GM21737 (cell line): ENCODE data around the gene TMEM184B.

Experiments used
- ATAC-seq: cut with Tn5 transposase; IDR thresholded peaks from one replicate; pipeline ENCODE4 v1.9.1; 2021; ENCODE audit warnings: mild to moderate bottlenecking, moderate library complexity; ENCODE audit not compliant: unreplicated experiment

The TMEM184B gene

DNA sequence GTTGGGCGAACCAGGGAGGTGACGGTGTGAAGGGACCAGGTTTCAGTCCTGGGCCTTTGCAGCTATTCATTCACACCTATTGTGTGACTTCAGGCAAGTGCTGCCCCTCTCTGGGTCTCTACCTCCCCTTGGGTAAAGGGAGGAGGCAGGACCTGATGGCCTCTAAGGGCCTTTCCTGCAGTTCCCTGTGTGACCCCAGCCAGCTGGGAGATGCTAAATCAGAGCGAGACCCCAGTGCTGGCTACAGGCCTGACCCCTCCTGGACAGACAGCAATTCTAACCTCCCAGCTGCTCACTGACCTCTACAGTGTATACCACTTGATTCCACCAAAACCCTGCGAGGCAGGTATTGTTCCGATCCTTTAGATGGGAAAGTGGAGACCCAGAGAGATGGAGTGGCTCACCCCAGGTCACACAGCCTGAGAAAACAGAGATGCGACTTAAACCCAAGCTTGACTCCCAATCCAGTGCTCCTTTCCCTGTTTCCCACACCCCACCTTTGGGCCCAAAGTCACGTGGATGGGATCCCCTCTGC is 64.8 kb downstream of the TMEM184B start:
- no peak for ATAC-seq

DNA sequence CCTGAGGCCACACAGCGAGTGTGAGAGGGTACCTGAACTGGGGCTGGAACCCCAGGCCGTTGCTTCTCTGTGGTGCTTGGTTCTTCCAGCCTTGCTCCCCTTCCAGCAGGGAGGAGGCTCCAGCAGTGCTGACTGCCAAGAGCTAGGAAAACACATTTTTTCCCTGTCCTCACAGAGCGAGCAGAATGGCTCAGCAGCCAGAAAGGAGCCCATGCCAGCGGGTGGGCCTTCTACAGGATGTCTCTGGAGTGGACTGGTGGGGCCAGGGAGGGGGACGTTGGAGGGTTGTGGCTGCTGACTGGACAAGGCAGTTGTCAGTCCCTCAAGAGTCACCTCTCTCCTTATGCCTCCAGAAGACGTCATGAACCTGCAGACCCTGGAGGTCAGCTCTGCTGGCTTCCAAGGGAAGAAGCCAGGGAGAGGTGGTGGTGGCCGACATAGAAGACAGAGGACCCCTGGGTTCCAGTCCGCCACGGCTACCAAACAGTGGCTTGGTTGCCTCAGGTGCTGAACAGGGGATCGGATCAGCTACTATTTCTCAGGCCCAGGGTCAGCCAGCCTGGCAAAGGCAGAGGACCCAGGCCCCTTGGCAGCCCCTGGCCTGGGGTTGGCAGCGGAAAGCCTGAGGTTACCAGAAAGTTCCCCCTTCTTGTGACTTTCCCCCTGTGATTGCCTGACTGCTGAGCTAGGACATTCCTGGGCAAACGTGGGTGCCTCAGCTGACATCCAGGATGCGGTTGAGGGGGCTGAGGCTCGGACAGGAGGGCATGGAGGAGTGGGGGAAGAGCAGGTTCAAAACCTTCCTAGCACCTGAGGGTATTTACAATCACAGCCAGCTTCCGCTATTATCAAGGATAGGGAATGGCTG is 67.3 kb downstream of the TMEM184B start:
- ATAC-seq: no peak

DNA sequence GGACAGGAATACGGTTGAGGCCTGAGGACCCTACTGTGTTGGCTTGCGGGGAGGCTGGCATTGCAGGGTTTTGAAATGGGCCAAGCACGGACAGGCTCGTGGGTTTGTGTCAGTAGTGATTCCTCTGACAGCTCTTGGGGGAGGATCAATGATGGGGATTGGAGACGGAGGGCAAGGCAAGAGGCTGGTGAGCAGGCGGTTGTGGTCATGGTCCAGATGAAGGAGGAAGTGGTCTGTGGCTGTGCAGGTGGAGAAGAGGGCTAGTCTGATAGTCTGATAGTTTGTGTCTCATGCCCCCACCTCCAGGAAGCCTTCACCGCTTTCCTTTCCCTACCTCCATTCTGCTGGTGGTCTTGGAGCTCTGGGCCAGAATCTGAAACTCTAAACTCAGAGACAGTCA is 68.0 kb downstream of the TMEM184B start:
- ATAC-seq: no peak

DNA sequence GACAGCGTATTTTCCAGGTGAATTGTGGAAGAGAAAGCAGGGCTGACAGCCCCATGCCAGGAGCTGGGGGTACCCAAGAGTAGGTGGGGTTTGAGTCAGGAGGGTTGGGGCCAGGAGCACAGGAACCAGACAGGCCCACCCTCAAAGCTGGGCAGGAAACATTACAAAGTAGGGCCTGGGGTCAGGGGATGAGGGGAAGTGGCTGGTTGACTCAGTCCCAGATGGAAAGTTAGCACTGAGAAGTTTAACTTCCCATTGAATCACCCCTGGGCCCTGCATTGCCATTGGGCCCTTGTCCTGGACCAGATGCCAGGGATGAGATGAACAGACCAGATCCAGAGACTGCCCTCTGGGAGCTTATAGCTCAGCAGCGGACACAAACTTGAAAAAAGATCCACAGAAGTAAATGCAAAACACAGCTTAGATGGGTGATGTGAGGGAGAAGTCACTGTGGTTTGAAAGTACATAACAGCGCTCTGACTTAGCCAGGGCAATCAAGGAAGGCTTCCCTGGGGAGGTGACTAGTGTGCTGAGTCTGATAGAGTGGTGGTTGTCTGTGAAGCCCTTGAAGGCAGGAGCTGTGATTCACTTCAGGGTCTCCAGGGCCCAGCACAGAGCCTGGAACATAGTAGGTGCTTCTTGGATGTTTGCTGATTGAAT is 68.8 kb downstream of the TMEM184B start:
- ATAC-seq: no peak

DNA sequence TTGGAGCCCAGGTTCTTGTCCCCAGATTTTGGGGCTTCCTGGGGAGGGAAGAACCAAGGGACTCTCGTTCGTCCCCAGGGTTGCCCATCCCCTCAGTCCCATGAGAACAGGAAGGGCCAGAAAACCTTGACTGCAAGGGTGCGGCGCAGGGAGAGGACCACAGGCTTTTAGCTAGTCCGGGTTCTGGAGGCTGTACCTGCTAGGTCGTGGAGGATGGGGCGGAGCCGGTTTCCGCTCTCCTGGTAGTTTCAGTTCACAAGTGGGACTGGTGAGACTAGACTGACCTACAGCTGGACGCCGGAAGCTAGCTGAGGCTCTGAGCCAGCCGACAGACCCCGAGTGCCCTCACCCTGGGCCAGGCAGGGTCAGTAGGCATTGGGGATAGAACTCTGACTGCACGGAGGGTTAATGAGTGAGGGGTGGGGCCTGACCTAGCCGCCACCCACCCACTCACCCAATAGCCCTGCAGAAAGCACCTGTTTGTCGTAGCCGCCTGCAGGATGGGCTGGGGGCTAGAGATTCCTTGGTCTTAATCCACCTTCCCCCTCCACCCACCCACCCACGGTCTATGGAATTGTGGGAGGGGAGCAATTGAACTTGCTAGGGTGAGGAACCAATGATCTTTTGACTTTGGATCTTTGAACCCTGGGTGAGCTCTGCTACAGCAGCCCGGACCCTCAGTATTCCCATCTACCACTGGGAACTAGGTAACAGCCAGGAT is 69.6 kb downstream of the TMEM184B start:
- no peak for ATAC-seq

DNA sequence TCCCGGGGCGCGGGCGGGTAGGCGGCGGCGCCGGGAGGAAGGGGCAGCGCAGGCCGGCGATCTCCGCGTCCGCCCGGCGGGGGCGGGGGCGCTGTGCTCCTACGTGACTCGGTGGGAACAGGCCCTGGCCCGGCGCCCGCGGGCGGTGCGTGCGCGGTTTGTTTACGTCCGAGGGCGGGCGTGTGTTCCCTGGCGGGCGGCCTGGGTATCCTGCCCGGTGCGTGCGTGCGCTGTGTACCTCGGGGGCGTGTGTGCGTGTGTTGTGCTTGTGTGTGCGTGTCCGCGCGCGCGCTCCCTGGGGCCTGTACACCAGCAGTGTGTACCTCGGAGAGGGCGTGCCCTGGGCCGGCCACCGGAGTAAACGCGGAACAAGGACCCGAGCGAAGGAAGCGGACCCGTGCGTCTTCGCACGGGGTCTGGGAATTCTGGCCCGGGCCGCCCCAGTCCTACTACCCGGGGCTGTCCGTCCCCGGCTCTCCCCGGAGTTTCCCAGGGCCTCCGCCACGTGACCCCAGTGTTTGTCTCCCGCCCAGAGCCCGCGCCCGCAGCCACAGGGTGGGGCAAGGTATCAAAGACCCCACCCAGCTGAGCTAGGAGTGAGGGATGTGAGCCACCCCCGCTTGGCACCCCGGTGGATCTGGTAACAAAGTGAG is 70.2 kb downstream of the TMEM184B start:
- peak; percentile 20 for ATAC-seq

DNA sequence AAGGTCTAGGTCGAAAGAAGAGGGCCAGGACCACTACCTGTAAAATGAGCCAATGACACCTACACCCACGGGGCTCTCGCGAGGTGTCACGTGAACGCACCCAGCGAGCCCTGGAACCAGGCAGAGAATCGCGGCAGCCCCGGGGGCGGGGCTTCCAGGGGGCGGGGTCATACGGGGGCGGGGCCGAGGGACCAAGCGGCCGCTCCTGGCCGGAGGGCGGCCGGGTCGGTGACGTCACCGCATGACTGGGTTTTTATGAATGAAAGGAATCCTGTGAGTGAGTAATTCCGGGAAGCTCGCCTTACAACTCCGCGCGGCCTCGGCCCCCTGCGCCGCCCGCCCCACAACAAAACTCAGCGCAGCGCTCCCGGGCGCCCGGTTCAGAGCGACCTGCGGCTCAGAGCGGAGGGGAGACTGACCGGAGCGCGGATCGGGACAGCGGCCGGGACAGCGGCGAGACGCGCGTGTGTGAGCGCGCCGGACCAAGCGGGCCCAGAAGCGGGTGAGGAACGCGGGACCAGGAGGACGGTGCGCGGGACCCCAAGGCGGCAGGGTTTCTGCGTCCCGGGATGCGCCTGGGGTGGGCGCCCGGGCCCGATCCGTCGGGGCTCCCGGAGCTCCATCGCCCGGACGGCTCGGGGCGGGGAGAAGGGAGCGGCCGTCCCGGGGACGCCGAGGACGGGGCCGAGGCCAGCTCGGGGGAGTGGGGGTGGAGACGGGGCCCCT is 70.9 kb downstream of the TMEM184B start, which contains the start of gene MAFF:
MAFF (plus strand) TSS at position 284 of the 726 bp plus-strand sequence. CDS start 11,860 bp downstream, outside the sequence.
- peak; percentile 49 for ATAC-seq

DNA sequence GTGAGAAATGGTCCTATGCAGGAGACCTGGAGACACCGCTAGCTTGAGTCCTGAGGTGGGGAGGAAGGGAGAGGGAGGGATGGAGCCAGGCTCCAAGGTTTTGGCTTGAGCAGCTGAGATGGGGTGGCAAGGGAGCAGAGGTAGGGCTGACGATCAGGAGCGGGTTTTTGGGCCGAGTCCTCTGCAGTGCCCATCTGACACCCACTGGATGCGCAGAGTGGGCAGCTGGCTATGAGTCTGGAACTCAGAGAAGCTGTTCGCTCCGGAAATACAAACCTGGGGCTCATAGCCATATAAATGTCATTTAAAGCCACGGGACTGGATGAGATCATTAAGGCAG is 71.5 kb downstream of the TMEM184B start:
- no peak for ATAC-seq

DNA sequence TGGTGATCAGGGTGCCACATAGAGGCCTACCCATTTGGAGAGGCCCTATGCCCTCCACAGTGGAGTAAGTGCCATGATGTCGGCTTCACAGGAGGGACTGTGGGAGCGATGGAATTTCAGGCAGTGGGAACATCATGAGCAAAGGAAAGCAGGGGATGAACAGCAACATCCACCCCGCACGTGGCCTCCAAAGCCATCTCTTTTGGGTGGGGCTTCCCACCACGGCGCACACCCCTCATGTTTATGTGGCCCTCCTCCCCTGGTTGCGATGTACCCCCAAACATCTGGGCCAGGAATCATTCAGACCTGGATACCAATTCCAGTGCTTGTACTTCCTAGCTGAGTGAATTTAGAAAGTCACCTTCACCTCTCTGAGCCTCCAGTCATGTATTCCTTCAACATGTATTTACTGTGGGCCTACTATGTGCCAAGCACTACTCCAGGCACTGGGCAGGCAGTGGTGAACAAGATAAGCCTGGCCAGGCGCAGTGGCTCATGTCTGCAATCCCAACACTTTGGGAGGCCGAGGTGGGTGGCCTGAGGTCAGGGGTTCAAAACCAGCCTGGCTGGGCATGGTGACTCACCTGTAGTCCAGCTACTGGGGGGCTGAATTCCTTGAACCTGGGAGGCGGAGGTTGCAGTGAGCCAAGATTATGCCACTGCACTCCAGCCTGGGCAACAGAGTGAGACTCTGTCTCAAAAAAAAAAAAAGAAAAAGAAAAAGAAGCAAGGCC is 72.8 kb downstream of the TMEM184B start:
- ATAC-seq: no peak

DNA sequence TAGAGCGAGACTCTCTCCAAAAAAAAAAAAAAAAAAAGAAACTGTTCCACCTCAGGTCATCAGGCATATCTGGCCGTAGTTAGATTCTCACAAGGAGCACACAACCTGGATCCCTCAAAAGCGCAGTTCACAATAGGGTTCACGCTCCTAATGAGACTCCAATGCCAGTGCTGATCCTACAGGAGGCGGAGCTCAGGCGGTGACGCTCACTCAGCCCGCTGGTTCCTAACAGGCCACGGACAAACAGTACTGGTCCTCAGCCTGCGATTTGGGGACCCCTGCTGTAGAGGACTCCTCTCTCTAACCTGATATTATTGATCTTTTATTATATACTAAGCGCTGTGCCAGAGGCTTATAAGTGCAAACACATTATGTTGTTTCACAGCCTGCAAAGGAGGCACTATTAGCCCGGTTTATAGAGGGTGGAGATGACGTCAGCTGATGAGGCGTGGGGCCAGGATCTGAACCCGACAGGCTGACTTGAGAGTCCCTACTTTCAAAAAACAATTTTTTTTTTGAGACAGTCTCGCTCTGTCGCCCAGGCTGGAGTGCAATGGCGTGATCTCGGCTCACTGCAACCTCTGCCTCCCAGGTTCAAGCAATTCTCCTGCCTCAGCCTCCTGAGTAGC is 75.9 kb downstream of the TMEM184B start:
- no peak for ATAC-seq

DNA sequence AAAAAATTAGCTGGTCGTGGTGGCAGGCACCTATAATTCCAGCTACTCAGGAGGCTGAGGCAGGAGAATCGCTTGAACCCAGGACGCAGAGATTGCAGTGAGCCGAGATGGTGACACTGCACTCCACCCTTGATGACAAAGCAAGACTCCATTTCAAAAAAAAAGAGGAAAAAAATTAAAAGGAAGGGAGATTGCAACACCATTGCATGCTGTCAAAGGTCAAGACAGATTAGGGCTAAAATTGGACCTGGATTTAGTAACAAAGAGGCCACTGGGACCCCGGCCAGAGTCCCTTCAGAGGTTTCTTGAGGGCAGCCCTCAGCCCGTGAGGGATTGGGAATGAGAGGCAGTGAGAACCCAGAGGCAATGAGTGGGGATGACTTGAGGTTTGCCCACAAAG is 79.2 kb downstream of the TMEM184B start:
- ATAC-seq: no peak

DNA sequence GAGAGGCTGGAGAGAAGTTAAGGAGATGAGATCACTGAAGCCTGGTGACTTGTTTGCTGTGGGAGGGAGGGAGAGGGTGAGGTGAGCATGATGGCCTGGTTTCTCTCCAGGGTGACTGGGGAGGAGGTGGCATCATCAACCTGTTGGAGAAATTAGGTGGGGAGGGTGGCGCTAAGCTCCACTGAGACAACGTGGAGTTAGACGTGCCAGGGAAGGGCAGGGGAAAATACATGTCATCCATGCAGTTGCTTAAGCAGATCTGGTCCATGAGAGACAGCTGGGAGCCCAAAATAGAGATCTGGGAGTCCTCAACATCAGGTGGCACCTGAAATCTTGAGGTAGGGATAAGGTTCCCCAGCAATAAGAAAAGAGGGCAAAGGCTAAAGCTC is 80.3 kb downstream of the TMEM184B start:
- ATAC-seq: no peak

DNA sequence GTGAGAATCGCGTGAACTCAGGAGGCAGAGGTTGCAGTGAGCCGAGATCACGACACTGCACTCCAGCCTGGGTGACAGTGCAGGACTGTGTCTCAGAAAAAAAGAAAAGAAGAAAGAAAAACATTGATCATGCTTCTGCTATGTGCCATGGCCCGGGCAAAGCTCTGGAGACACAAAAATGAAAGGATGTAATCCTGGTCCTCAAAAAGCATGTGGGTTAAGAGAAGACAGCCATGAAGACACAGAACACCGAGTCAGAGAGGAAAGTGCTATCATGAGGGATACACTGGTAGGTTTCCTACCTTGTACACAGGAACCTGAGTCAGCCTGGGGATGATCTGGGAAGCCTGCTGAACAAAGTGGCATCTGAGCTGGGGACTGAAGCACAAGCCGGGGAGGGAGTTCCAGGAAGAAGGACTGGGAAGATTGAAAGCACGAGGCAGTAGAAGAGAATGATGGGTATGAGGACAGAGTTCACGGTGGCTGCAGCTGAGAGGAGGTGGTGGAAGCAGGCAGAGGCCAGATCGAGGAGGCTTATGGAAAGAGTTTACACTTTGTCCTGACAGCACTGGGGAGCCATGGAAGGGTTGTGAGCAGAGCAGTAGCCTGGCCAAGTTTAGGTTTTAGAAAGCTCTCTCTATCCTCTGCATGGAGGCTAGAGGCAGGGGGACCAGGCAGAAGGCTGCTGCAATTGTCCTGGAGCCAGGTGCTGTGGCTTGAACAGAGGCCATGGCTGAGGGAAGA is 80.9 kb downstream of the TMEM184B start:
- no peak for ATAC-seq

DNA sequence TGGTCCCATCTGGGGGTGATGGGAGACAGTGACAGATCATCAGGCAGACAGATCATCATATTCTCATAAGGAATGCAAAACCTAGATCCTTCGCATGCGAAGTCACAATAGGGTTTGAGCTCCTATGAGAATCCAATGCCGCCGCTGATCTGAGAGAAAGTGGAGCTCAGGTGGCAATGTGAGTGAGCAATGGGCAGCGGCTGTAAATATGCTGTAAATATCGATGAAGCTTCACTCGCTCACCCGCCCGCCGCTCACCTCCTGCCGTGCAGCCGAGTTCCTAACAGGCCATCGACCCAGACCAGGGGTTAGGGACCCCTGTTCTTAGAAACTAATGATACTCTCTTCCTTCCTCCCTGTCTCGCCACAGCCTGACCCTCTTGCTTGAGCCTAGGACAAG is 81.8 kb downstream of the TMEM184B start:
- ATAC-seq: no peak

DNA sequence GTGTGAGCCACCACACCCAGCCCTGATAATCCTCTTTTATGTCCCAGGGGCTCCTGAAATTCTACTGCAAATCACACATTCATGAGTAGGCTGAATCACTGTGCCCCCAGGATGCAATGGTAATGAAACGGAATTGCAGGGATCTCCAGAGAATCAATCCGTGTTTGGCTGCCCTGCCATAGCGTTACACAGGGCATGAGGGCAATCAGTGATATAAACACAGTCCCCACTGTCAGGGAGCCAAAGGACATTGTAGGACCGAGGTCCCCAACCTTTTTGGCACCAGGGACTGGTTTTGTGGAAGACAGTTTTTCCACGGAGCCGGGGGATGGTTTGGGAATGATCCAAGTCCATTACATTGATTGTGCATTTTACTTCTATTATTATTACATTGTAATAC is 82.2 kb downstream of the TMEM184B start:
- no peak for ATAC-seq

DNA sequence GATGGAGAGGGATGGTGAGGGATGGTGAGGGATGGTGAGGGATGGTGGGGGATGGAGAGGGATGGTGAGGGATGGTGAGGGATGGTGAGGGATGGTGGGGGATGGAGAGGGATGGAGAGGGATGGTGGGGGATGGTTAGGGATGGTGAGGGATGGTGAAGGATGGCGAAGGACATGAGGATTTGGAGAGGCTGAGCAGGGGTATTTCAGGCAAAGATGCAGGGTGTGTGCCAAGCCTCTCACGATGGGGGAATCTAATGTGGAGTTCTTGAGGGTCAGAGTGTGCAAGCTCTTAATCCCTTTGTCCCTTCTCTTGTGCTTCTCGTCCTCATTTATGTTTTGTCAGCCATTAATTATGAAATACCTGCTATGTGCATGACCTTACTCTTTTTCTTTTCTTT is 83.7 kb downstream of the TMEM184B start:
- no peak for ATAC-seq

DNA sequence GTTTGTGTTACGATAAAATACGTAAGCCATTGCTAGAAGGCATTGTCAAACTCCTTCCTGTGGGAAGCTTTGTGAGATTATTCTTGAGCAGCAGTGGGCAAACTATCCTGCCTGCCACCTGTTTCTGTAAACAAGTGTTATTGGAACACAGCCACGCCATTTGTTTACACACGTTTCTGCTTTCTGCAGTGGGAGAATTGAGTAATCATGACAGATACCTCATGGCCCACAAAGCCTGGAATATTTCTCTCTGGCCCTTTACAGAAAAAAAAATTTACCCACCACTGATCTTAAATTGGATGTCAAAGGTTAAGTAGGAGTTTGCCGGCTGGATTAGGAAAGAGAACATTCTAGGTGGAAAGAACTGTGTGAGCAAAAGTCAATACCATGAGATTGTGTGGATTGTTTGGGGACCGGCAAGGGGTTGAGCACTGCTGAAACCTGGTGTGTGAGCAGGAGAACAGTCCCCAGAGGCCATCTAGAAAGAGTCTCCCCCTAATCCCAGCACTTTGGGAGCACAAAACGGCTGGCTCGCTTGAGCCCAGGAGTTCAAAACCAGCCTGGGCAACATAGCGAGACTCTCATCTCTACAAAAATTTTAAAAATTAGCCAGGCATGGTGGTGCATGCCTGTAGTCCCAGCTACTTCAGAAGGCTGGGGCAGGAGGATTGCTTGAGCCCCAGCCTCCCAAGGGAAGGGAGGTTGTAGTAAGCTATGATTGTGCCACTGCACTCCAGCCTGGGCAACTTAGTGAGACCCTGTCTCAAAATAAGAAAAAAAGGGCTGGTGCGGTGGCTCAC is 85.2 kb downstream of the TMEM184B start:
- no peak for ATAC-seq

DNA sequence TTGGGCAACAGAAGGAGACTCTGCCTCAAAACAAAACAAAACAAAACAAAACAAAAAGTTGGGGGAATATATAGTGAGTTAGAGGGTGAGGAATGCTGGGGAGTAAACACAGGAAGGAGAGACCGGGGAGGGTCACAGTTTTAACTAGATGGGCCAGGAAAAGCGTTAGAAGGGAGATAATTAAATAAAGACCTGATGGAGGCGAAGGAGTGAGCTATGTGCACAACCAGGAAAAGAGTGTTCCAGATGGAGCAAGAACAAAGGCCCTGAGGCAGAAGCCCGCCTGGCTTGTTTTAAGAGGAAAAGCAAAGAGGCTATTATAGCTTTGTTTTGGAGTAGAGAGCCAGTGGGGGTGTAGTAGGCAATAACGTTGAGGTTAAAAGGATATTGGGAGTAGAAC is 86.4 kb downstream of the TMEM184B start:
- no peak for ATAC-seq
